Measurements from ENCODE around the gene ATAT1. TPM values are rescaled to one million over a fixed set of nuclear protein-coding genes. Genes with fewer than 3 reads are reported as not detected.

Gene ATAT1
- polyA plus RNA-seq, 1 of the 3 experiments (the other 2 are of a cell fraction) = 36.2 TPM

DNA sequence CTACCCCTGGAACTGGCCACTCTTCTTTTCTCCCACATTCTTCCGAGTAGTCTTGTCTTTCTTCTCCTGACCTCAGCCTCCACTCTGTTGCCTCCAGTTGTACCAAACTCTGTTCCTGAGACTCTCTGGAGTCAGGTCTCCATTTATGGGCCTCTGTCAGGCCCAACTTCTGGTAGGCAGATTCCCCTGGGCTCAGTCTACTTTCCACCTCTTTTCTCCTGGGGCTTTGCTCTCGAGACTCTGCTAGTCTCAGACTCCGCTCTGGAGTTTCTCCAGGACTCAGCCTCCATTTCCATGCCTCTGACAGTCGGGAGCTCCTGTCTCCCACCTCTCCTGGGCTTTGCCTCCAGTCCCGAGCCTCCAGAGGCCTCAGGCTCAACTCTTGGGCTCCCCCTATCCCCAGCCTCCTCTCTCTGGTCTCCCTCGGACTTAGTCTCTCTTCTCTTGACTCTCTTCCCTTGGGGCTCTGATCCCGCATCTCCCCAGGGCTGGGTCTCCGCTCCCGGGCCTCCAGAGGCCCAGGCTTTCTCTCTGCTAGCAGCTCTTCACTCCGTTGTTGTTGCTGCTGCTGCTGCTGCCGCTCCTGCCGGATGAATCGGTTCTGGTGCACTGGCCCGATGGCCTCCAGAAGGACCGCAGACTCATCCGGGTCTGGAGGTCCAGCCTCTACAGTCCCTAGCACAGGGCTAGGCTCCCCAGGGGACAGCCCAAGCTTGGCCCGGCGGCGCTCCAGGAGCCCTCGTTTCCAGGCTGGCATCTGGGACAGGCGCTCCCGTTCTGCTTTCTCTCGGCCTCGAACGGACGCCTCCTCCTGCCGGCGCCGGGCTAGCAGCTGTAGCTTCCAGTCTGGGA is 58.7 kb downstream of the ATAT1 start:
- H3K4me1 ChIP-seq (ENCODE audit: control insufficient read depth in 1 of 2, insufficient read depth in 2 of 2, low read depth in 1 of 2, low read length in 1 of 2) = peaks cover 26 to 72% of the 10 kb centered on the region in 2 experiments; a peak in 3 of 4 replicates

GRCh38 chr6:30686009-30686907 is 59.6 kb downstream of the ATAT1 start, which contains the start of gene PPP1R18:
TSS of gene PPP1R18 (minus strand) at chr6:30686645. CDS start at chr6:30686018, 627 bp downstream.
- H3K27ac ChIP-seq (ENCODE audit: low read depth in 2 of 2, low read length in 1 of 2) = peak within 1 kb of the TSS; percentile 93 to 97
- peak within 1 kb of the TSS; percentile 98 for H3K4me2 ChIP-seq
- no peaks in the 10 kb centered on the region for H3K27me3 ChIP-seq (ENCODE audit: insufficient read depth)
- peak within 1 kb of the TSS; percentile 74 to 77 for H3K4me3 ChIP-seq (ENCODE audit: low read depth in 2 of 2, low read length in 1 of 2)
- CTCF ChIA-PET = interaction anchor here (0.7 to 29.8 kb wide), 2 partner anchors 37 to 203 kb away, joined by 3 to 838 read pairs; partner anchors contain the start of genes FLOT1, MDC1 and TUBB
- no peaks in the 10 kb centered on the region for H3K9me2 ChIP-seq
- peaks cover 25% of the 10 kb centered on the region for H3F3A ChIP-seq (replicated peaks; ENCODE audit: insufficient read depth)
- H3K79me2 ChIP-seq (ENCODE audit: insufficient read depth) = peaks cover 92% of the 10 kb centered on the region
- H4K20me1 ChIP-seq (ENCODE audit: insufficient read depth) = peaks cover 6% of the 10 kb centered on the region
- peaks cover 22 to 71% of the 10 kb centered on the region in 2 experiments; a peak in 3 of 4 replicates for H3K4me1 ChIP-seq (ENCODE audit: control insufficient read depth in 1 of 2, insufficient read depth in 2 of 2, low read depth in 1 of 2, low read length in 1 of 2)
- WGBS (ENCODE audit: low lambda C conversion rate) = 3% methylated on average over 11 of the region's 41 CpGs
- POLR2A ChIA-PET = interaction anchor here (0.5 kb wide), 1 partner anchor 19 kb away, joined by 4 read pairs; no protein-coding TSS in a partner anchor
- H2AFZ ChIP-seq (ENCODE audit: low read depth) = peak within 1 kb of the TSS; percentile 49
- peak within 1 kb of the TSS; percentile 97 for H3K9ac ChIP-seq
- peaks cover 0 to 11% of the 10 kb centered on the region in 2 experiments for H3K36me3 ChIP-seq (replicated peaks in 1 of 2; ENCODE audit: control insufficient read depth in 1 of 2, insufficient read depth in 2 of 2, low read length in 1 of 2)
- DNase-seq = peak; percentile 84
- TF ChIP-seq POLR2AphosphoS5 (IDR thresholded peaks at IDR 0.05; ENCODE audit: low read depth, low read length) (peak; percentile 38; the same call in 1 of the 2 replicates), RXRA (IDR thresholded peaks at IDR 0.05; ENCODE audit: borderline replicate concordance, low read depth) (no peak)
- no peaks in the 10 kb centered on the region for H3K9me3 ChIP-seq

More for the DNA sequence above, 58.7 kb downstream of the ATAT1 start:
- peaks cover 0 to 18% of the 10 kb centered on the region in 2 experiments for H3K36me3 ChIP-seq (replicated peaks in 1 of 2; ENCODE audit: control insufficient read depth in 1 of 2, insufficient read depth in 2 of 2, low read length in 1 of 2)
- H3K9ac ChIP-seq = peak overlapping the region; percentile 97
- H3K27ac ChIP-seq (ENCODE audit: low read depth in 2 of 2, low read length in 1 of 2) = peak overlapping the region; percentile 93 to 97
- no peaks in the 10 kb centered on the region for H3K9me3 ChIP-seq
- POLR2A ChIA-PET = interaction anchor here (0.5 kb wide), 1 partner anchor 20 kb away, joined by 4 read pairs; no protein-coding TSS in a partner anchor
- H3K4me2 ChIP-seq = peak overlapping the region; percentile 98
- CTCF ChIA-PET = interaction anchor here (0.7 to 29.8 kb wide), 3 partner anchors 13 to 202 kb away, joined by 3 to 838 read pairs (median 8); partner anchors contain the start of genes DHX16, FLOT1, MDC1 and TUBB
- peaks cover 25% of the 10 kb centered on the region for H3F3A ChIP-seq (replicated peaks; ENCODE audit: insufficient read depth)
- peaks cover 100% of the 10 kb centered on the region for H3K79me2 ChIP-seq (ENCODE audit: insufficient read depth)
- DNase-seq = no peak
- peaks cover 15% of the 10 kb centered on the region for H4K20me1 ChIP-seq (ENCODE audit: insufficient read depth)
- 34% methylated on average over 23 of the region's 29 CpGs for WGBS (ENCODE audit: low lambda C conversion rate)
- peak overlapping the region; percentile 74 to 77 for H3K4me3 ChIP-seq (ENCODE audit: low read depth in 2 of 2, low read length in 1 of 2)
- H2AFZ ChIP-seq (ENCODE audit: low read depth) = no peak overlapping the region
- no peaks in the 10 kb centered on the region for H3K27me3 ChIP-seq (ENCODE audit: insufficient read depth)
- TF ChIP-seq CTCF (IDR thresholded peaks at IDR 0.05) (peak; percentile 31), YY1 (IDR thresholded peaks at IDR 0.05; ENCODE audit: low read depth) (no peak)
- no peaks in the 10 kb centered on the region for H3K9me2 ChIP-seq

Data from SK-N-SH (cell line).